Measurements from ENCODE around the gene CYP3A7. TPM values are rescaled to one million over a fixed set of nuclear protein-coding genes. Genes with fewer than 3 reads are reported as not detected.
"Not testable (repeated sequence)": the region's sequence is repeated elsewhere in the genome, so short reads cannot be mapped to it uniquely, and the experiment has no call there.

Gene CYP3A7
- total and polyA plus RNA-seq, 9 donors: 0.04 to 0.36 (median 0.29) TPM; not detected in 3

DNA sequence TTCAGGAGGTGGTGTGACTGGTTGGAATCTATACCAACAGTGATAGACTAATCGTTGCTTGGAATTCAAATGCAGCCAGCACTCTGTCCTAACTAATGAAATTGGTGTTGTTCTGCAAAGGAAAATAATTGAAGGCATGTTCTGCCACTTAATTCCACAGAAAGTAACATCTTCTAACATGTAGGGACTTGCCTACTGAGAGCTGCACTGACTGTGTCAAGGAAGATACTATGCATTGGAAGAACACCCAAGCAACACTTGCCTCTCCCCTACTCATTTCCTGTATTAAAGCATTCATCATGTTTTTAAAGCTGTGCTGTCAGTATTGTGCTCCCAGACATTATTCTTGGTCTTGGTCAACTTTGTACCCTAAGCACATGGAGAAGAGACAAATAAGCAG is 2.7 kb upstream of the CYP3A7 start:
- 81 to 92% (median 81%) methylated on average over 1 of the region's 1 CpG for WGBS, 3 donors
- Histone ChIP-seq H3K36me3 (no peaks in the 10 kb centered on the region), H3K27me3 (no peaks in the 10 kb centered on the region), H3K4me1 (ENCODE audit: insufficient read depth) (no peaks in the 10 kb centered on the region), H3K9me3 (no peaks in the 10 kb centered on the region), H3K27ac (no peak overlapping the region), H3K4me3 (no peak overlapping the region)
- TF ChIP-seq POLR2A (IDR thresholded peaks at IDR 0.05) (no peak), EP300 (IDR thresholded peaks at IDR 0.05) (no peak)
- TF ChIP-seq, protein P1, sequence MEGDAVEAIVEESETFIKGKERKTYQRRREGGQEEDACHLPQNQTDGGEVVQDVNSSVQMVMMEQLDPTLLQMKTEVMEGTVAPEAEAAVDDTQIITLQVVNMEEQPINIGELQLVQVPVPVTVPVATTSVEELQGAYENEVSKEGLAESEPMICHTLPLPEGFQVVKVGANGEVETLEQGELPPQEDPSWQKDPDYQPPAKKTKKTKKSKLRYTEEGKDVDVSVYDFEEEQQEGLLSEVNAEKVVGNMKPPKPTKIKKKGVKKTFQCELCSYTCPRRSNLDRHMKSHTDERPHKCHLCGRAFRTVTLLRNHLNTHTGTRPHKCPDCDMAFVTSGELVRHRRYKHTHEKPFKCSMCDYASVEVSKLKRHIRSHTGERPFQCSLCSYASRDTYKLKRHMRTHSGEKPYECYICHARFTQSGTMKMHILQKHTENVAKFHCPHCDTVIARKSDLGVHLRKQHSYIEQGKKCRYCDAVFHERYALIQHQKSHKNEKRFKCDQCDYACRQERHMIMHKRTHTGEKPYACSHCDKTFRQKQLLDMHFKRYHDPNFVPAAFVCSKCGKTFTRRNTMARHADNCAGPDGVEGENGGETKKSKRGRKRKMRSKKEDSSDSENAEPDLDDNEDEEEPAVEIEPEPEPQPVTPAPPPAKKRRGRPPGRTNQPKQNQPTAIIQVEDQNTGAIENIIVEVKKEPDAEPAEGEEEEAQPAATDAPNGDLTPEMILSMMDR (IDR thresholded peaks at IDR 0.05): no peak
- intact Hi-C loops (cut with DNase I): no loop called here
- no peak for DNase-seq

DNA sequence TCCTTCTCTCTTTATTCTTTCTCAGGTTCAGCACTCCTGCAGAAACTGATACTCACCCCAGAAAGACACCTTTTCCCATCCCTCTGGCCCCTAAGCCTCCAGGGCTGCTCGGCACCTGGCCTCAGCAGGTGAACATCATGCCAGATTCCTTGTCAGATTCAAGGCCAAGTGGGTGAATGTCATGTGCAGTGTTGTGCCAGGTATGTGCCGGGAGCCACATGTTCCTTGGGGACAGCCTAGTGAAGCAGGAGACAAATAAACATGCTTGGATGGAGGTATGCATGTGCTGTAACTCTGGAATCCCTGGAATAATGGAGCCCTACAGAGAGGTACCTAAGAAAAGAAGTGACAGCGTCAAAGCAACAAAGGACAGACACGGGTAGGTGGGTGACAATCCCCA is 1.7 kb upstream of the CYP3A7 start:
- H3K36me3 ChIP-seq; H3K27me3 ChIP-seq; H3K4me3 ChIP-seq; DNase-seq; H3K9me3 ChIP-seq; intact Hi-C loops (cut with DNase I); H3K4me1 ChIP-seq (ENCODE audit: insufficient read depth); H3K27ac ChIP-seq: not testable (repeated sequence)
- 85 to 94% (median 87%) methylated on average over 4 of the region's 4 CpGs for WGBS, 3 donors

DNA sequence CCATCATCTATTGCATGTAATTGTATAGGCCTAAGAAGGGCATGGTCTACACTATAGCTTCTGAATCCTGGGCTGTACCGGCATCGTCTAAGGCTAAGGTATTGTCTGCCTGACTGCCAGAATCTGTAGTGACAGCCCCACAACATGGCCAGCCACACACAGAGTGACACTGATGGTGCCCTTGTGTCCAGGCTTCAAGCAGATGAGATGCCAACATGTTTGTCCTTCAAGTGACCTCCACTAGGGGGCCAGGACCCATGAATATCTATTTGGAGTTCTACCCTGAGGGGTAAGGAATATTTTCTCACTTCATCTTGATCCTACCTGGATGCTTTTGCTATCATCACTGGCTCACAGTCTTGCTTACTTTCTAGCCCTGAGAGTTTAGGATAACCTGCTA is 1.5 kb downstream of the CYP3A7 start:
- no peaks in the 10 kb centered on the region for H3K4me1 ChIP-seq (ENCODE audit: insufficient read depth)
- no peak overlapping the region for H3K4me3 ChIP-seq
- intact Hi-C loops (cut with DNase I): no loop called here
- no peaks in the 10 kb centered on the region for H3K9me3 ChIP-seq
- WGBS, 3 donors: 87 to 100% (median 88%) methylated on average over 2 of the region's 2 CpGs
- H3K27me3 ChIP-seq: no peaks in the 10 kb centered on the region
- H3K27ac ChIP-seq: no peak overlapping the region
- no peaks in the 10 kb centered on the region for H3K36me3 ChIP-seq
- no peak for DNase-seq
- TF ChIP-seq POLR2A (IDR thresholded peaks at IDR 0.05) (no peak), EP300 (IDR thresholded peaks at IDR 0.05) (no peak)
- TF ChIP-seq, protein P1 (IDR thresholded peaks at IDR 0.05): no peak

DNA sequence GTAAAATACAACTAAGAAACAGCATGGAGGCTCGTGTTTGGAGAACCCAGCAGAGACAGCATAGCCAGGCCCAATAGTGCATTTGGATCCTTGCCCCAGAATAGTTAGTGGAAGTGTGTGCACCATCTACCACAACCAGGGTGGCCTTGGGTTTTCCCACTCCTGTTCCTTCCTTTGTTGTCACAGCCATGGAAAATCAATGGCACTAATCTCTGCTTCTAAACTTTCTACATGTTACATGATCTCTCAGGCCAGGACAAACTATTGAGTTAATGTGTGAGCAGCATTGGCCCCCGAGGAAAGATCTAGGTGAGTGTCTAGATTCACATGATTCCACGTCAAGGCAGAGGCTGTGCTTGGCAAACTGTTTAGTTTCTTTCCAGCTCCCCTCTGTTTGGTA is 2.0 kb downstream of the CYP3A7 start:
- H3K9me3 ChIP-seq: no peaks in the 10 kb centered on the region
- H3K4me3 ChIP-seq: no peak overlapping the region
- TF ChIP-seq, protein P1 (IDR thresholded peaks at IDR 0.05): no peak
- TF ChIP-seq EP300 (IDR thresholded peaks at IDR 0.05) (no peak), POLR2A (IDR thresholded peaks at IDR 0.05) (no peak)
- WGBS, 3 donors: 80 to 92% (median 92%) methylated on average over 3 of the region's 3 CpGs
- no peaks in the 10 kb centered on the region for H3K27me3 ChIP-seq
- H3K4me1 ChIP-seq (ENCODE audit: insufficient read depth): no peaks in the 10 kb centered on the region
- no peaks in the 10 kb centered on the region for H3K36me3 ChIP-seq
- H3K27ac ChIP-seq: no peak overlapping the region
- DNase-seq: no peak
- intact Hi-C loops (cut with DNase I): no loop called here

DNA sequence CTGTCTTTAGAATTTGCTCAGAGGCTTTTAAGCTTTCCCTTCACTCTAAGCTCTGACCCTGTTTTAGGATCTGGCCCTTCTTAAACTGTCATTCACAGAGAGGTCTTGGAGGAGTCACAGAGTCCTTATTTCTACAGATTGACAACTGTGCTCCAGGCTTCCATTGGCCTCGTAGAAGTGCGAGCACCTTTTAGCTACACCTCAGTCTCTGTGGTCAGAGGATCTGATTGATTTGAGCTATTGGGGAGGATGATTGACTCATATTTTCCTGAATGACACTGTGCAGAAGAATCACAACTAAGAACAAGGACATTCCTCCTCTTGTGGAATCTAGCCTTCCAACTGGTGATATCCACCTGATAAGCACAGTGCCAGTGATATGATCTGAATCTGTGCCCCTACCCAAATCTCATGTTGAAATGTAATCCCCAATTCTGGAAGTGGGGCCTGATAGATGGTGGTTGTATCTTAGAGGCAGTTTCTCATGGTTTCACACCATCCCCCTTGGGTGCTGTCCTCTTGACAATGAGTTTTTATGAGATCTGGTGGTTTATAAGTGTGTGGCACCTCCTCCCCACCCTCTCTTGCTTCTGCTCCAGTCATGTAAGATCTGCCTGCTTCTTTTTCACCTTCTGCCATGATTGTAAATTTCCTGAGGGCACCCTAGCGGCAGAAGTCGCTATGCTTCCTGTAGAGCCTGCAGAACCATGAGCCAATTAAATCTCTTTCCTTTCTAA is 3.2 kb downstream of the CYP3A7 start:
- H3K9me3 ChIP-seq: no peaks in the 10 kb centered on the region
- intact Hi-C loops (cut with DNase I): no loop called here
- H3K27me3 ChIP-seq: no peaks in the 10 kb centered on the region
- DNase-seq: no peak
- H3K36me3 ChIP-seq: no peaks in the 10 kb centered on the region
- TF ChIP-seq, protein P1 (IDR thresholded peaks at IDR 0.05): no peak
- TF ChIP-seq POLR2A (IDR thresholded peaks at IDR 0.05) (no peak), EP300 (IDR thresholded peaks at IDR 0.05) (no peak)
- 91 to 94% (median 93%) methylated on average over 4 of the region's 4 CpGs for WGBS, 3 donors
- no peaks in the 10 kb centered on the region for H3K4me1 ChIP-seq (ENCODE audit: insufficient read depth)
- H3K27ac ChIP-seq: no peak overlapping the region
- no peak overlapping the region for H3K4me3 ChIP-seq
